Melanocyte of skin (primary cell): Measurements from ENCODE around the gene GCNA. TPM values are rescaled to one million over a fixed set of nuclear protein-coding genes. Genes with fewer than 3 reads are reported as not detected.

Experiments used
- total RNA-seq, 2 donors: library from RNA; depleted of rRNA; stranded (reverse); fragments of >200 nt; gene quantifications; 2 replicates each; pipeline ENCODE4 v1.2.3, GENCODE V29; 2012

GCNA gene
- 1 to 10 TPM; 1.7 to 2.0 TPM for total RNA-seq

DNA sequence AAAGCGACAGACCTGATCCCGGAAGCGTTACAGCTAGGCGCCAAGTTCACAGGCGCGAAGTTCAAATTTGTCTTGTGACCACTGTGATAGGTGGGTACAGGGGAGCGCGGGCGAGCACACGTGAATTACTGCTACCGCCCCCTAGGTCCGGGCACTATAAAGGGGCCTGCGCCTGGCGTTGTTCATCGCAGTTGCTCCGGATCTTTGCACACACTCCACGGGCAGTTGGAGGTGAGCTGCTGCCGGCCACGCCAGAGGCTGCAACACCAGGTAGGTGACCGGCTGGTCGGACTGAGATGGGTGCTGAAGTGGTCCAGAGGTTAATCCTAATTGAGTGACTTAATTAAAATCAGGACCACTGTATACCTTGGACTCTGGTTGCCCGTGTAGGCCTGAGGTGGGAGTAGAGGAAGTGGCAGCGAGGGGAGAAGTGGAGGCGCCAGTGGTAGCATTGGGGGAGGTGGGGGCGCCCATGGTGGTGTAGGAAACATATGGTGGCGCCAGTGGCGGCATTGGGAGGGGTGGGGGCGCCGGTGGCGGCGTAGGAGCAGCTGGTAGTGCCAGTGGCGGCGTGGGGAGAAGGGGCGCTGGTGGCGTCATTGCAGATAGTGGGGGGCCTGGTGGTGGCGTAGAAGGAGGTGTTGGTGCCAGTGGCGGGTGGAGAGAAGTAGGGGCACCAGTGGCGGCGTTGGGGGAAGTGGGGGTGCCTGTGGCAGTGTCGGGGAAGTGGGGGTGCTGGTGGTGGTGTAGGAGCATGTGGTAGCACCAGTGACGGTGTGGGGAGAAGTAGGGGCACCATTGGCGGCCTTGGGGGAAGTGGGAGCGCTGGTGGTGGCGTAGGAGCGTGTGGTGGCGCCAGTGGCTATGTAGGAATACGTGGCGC lies at the start of gene GCNA:
TSS of gene GCNA (plus strand) at position 185 of the 883 bp plus-strand sequence. CDS start 2,385 bp downstream, outside the sequence.

DNA sequence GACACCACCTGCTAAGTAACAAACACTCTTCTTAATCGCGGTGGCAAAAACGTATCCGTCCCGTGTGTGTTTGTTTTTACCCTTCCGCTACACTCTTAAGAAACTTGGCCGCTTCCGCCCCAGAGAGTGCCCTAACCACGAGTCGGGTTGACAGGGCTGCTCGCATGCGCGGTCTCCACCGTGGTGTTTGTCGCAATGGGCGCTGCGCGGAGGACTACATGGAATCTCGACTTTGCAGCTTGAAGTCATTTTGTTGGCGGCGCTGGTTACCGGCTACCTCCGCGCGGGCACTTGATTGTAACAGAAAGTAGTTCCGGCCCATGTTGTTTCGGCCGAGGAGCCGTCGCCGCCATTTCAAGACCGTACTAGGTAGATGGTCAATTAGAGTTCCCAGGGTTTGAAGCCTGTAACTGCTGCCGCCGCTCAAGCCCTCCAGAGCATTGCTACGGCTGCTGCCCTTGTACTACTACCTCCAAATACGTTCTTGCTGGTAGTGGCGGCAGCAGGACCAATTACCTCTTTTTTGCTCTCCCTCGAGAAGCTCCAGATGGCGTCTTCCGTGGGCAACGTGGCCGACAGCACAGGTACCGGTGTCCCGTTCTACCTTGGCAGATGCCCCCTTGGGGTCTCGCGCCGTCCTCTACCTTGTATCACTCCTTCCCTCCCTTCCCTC lies 45.3 kb upstream of the GCNA start, which contains the start of gene OGT:
TSS of gene OGT (plus strand) at position 352 of the 673 bp plus-strand sequence. CDS start at position 548, 196 bp downstream.

DNA sequence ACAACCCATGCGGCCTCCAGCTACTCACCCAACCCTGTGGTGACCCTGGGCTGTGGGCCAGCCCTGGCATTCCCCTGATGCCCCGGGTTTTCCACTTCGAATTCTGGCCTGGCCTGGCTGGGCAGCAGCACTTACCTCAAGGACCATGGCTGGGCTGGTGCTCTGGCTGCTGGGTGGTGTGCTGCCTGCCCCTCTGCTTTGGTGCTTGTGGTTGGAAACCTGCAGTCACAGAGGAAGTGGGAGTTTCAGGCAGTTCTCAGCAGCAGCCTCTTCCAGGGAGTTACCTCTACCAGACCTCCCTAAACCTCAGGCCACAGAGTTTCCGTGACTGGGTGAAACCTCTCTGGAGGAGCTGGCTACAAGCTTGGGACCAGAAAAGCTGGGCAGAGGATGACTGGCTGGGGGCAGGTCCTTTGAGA lies 40.1 kb downstream of the GCNA start, which contains the start of gene CXCR3:
TSS of gene CXCR3 (minus strand) at position 209 of the 419 bp plus-strand sequence. CDS start at position 147, 62 bp downstream.

Other genes with a start within 250 kb of the GCNA start
- gene TAF1, start 212.1 kb upstream of the GCNA start, total RNA-seq: 10 to 100 TPM; 18.2 to 22.0 TPM
- 100 to 1,000 TPM in 1 of 2 donors, 10 to 100 TPM in 1; 84.3 to 103 TPM for gene OGT, start 45.3 kb upstream of the GCNA start, total RNA-seq
- under 1 TPM in 1 of 2 donors, not detected in 1; under 0.01 TPM for gene CXCR3, start 40.1 kb downstream of the GCNA start, total RNA-seq
- not detected for gene CXorf49, start 139.8 kb downstream of the GCNA start, total RNA-seq
- gene CXorf49B, start 184.9 kb downstream of the GCNA start, total RNA-seq: not detected